NCI-H128 (cell line): ENCODE results near the gene IL10RA.
"Not testable (repeated sequence)": the region's sequence is repeated elsewhere in the genome, so short reads cannot be mapped to it uniquely, and the experiment has no call there.

Source experiments
- DNase-seq: peaks from one replicate; lab custom pipeline; 2025; ENCODE audit not compliant: unreplicated experiment; lab: John Stamatoyannopoulos, UW

Gene IL10RA

DNA sequence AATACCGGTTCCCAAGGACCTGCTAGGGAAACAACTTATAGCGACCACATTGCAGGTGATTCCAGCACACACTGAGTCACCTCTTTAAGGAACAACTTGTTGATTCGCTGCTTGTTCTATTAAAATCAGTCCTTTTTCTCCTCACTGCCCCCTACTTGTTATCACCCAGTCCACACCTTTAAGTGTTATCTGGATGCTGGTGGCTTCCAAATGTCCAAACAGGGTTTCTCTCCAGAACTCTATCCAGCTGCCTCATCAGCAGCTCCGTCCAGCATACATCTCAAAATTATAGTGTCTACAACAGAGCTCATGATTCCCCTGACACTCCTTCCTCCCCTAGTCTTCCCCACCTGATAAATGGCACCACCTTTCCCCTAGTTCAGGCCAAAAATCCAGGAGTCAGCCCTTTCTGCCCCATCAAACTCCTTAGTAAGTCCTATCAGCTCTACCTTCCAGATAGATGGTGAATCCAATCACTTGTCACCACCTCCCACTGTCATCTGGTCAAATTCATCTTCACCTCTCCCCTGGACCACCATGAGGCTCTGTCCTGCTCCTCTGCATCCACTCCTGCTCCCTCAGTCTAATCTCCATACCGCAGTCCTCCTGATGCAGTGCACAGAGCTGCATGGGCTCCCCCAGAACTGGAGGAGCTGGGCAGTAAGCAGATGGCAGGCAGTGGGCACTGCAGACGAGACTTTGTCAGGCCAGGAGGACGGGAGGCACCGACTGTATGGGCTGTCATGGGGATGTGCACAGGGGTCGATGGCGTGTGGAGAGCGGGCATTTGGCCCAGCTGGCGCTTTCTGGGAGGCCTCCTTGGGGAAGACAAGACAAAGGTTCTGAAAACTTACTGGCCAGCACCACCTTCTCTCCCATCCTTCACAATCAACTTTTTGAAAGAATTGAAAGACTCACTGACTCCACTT lies 19.3 kb downstream of the IL10RA start:
- DNase-seq = no peak

DNA sequence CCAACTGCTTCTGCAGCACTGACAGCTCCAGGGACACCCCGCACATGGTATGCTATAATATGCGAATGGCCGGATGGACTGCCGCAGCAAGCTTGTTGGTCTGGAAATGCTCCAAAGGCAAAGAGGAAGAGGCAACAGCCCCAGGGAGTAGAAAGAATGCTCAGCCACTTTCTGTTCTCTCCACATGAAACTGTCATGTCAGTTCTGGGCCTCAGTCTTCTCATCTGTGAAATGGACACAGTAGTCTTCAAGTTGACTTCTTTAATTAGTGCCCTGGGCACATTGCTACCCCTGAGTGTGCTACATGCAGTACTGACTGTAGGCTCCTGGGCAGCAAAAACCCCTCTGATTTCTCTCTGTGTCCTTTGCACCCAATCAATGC lies 19.9 kb downstream of the IL10RA start:
- no peak for DNase-seq

DNA sequence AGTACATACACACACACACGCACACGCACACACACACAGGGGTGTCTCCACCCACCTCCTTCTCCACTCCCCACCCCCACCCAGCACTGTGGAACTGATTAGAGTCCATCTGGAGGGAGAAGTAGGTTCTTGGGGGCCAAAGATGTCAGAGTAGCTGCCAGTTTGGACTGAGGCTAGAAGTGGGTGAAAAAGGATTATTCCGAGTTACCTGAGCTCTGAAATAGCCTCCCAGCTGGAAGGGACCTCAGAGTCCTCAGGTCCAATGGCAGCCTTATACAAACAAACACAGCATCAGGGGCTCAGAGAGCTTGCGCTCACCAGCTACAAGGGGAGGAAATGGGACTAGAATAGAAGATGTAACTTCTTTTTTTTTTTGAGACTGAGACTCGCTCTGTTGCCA lies 20.8 kb downstream of the IL10RA start:
- DNase-seq = no peak

DNA sequence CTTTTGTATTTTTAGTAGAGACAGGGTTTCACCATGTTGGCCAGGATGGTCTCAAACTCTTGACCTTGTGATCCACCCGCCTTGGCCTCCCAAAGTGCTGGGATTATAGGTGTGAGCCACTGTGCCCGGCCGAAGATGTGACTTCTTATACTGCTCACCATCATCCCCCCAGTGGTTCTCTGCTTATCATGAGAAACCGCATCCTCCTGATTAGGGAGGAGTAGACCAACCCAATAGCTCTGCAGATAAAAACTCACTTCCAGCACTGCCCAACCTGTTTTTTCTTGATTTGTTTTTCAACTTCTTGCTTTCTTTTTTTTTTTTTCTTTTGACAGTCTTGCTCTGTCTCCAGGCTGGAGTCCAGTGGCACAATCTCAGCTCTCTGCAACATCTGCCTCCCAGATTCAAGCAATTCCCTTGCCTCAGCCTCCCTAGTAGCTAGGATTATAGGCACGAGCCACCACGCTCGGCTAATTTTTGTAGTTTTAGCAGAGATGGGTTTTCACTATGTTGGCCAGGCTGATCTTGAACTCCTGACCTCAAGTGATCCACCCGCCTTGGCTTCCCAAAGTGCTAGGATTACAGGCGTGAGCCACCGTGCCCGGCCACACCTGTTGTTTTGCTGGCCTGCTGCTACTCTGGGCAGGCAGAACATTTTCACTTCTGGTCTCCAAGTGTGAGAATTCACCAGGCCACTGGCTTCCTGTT lies 21.5 kb downstream of the IL10RA start:
- DNase-seq = not testable (repeated sequence)

DNA sequence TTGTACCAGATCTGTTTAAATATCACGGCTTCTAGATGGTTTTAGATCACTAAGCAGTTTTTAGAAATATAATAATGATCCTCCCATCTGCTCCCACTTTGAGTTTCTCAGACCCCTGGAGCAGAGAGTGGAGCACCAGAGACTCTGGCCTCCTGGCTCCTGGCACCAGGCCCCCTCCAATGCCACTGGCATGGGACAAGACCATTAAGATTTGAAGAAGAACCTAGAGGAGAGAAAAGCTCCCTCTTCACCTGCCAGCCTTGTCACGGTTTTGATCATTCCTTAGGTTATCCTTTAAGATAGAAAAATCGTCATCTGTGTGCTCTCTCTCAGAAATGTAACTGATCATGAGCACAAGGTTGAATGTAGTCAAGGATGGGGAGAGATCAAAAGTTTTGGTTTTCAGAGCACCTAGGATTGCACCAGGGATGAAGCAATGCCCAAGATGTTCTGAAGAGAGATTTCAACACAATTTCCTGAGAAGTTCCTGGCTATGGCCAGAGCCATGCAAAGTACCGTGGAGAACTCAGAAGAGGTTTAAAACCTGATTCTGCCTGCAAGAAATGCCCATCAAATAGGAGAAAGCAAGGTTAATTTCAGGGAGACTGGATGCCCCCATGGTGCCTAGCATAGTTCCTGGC lies 22.2 kb downstream of the IL10RA start:
- no peak for DNase-seq

DNA sequence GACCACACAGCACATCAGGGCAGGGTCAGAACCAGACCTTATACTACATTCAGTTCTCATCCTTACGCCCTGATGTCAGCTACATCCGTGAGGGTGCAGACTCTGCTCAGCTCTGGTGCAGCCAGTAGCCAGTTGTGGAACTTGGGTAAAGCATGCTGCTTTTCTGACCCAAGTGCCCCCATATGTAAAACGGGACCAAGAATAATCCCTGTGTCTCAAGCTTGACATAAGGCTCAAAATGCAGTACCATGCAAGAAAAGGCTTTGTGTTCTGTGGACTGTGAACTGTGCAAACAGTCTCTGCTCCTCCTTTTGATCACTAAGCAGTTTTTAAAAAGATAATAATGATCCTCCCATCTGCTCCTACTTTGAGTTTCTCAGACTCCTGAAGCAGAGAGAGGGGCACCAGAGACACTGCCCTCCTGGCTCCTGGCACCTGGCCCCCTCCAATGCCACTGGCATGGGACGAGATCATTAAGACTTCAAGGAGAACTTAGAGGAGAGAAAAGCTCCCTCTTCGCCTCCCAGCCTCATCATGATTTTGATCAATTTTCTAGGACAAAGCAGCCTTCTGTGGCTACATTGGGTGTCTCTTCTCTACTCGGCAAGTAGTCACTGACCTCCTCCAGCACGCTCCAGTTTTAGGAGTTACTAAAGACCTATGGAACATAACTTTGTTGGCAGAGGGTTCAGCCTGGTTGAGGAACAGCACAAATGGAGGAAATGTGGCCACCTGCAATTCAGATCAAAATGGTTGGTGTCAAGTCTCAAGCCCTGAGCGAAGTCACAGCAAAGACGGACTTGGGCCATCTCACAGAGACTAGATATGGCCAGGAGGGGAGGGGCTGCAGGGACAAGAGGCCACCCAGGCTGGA lies 23.9 kb downstream of the IL10RA start:
- DNase-seq = no peak

DNA sequence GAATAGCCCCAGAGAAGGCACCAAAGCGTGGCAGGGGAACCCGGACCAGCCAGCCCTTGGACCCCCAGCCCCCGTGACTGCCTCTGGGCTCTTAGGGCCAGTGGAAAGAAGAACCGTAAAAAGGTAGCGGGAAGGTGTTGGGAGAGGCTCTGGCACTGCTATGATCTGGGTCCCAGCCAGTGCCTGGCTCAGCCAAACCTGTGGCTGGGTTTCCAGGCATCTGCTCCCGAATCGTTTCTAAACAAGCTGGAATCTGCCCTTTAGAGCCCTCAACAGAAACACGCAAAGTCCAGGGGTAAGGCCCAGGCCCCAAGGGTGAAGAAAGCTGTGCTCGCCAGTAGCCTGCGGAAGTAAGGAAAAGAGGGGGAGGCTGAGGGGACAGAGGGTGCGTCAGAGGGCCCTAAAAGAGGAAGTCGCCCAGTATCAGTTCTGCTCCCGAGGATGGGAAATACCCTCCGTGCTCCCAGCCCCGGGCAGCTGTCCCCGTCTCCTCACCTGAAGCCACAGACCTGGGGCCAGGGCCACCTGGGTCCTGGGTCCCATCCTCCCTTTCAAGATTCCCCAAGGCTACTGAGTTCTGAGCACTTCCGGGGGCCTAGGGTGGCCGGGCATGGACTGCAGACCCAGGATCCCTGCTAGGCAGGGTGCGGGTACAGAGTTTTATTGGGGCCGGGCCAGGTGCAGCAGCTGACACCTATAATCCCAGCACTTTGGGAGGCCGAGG lies 24.7 kb downstream of the IL10RA start:
- no peak for DNase-seq

DNA sequence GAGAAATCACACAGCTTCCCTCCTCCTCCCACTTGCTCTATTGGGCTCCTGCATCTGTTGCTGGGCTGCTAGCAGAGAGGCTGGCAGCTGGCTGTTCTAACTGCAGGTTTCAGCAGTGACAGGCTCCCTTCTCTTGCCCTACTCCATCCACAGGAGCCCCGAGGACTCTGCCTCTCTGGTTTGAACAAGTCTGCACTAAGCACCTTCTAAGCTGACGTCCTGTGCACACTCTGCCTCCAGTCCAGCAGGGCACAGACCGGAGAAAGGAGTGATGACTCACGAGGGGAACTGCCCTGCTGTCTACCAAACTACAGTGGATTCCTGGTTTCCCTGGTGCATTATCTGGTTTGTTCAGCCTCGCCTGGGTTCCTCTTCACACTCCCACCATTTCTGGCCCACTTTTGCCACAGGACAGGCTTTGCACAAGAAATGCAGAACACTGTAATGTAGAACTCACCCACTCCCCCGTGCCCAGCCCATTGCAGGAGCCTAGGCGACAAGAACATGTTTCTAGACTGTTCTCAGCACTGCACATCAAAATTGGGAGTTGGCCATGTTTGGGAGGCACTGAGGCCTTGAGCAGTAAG lies 26.0 kb downstream of the IL10RA start:
- DNase-seq = no peak

DNA sequence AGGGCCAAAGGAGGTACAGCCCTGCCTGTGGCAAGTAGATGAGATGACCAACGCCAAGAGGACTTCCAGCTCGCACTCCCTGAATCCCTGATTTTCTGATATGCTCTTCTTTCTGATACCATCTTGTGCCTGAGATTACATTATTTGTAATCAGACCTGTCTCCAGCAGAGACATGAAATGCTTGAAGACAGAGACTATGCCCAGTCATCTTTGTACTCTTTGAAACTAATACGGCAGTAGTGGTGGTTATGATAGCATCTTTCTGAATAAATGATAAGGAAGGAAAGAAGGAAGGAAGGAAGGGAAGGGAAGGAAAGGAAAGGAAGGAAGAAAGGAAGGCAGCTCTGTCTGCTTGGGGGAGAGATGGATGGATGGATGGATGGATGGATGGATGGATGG lies 27.8 kb downstream of the IL10RA start:
- DNase-seq = no peak

DNA sequence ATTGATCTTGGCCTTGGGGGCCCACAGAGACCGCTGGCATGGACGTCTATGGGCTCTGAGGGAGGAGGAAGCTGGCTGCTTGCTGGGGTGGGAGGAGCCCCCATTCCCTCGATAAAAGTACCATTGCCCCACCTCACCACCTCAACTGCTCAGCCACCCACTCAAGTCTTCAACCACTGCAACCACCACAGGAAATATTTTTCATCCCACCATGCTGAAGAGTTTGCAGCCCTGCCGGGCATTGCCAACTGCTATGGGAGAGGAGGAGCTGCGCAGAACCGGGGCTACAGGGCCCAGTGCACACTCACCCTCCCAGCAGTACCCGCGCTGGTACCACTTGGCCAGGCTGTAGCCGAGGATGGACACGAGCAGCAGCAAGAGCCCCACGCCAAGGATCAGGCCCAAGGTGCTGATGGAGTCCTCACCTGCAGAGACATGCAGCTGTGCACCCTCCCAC lies 29.2 kb downstream of the IL10RA start:
- DNase-seq = no peak

DNA sequence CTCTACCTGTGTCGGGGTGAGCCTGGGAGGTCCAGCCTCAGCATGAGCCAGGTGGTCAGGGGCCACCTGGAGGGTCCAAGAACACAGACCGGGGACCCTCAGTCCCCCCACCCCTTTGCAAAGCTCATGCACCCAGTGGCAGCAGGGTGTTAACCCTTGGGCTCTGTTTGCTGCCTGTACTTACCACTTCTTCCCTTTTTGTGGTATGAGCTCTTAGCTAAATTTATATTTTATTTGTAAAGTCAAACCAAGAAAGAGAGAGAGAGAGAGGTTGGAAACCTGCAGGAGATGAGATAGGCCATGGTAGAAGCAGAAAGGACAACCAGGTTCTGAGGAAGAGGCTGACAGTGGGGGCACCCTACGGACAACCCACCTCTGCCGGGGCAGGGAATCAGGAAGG lies 29.9 kb downstream of the IL10RA start:
- DNase-seq = no peak

DNA sequence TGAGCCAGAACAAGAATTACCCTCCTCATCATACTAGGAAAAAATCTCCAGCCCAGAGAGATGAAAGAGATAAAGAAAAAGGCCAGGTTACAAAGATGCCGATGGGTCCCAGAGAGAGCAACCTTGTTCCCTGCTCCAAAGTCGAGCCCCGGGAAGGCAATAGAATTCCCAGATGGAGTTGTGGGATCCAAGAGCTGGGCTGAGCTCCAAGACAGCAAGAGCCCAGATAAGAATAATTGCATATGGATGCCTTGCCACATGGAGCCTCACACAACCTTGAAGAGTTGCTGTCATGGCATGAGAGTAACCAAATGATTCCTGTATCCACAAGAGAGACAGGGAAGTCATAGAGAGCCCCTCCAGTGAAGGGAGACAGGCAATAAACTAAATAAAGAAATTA lies 30.9 kb downstream of the IL10RA start:
- DNase-seq = no peak

DNA sequence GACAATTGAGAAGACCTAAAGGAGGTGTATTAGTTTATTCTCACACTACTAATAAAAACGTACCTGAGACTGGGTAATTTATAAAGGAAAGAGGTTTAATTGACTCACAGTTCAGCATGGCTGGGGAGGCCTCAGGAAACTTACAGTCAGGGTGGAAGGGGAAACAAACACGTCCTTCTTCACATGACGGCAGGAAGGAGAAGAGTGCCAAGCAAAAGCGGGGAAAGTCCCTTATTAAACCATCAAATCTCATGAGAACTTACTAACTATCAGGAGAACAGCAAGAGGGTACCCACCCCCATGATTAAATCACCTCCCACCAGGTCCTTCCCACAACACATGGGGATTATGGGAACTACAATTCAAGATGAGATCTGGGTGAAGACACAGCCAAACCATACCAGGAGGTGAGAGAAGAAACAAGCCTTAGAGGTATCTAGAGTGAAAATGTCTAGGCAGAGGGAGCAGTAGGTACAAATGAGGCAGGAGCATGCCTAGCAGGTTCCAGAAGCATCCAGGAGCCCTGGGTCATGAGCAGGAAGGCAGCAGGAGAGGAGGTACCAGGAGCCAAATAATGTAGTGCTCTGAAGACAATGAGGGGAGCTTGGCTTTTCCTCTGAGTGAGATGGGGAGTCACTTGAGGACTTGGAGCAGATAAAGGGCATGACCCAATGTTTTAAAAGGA lies 31.6 kb downstream of the IL10RA start:
- DNase-seq = no peak

DNA sequence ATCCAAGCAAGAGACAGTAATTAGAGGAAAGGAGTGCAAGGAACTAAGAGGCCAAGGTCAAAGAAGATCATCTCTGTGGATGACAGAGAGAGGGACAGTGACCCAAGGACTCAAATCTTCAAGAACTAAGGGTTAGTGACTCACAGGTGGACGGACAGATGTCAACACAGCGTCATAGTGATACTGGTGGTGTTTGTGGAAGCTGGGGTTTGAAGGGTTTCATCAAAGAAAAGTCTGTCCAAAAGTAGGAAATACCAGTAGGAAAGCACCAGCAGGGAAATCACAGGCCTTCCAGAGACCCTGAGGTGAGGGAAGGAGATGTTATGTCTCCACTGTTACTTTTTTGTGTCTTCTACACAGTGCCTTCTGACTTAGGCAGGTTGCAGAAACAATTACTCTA lies 32.2 kb downstream of the IL10RA start:
- no peak for DNase-seq

DNA sequence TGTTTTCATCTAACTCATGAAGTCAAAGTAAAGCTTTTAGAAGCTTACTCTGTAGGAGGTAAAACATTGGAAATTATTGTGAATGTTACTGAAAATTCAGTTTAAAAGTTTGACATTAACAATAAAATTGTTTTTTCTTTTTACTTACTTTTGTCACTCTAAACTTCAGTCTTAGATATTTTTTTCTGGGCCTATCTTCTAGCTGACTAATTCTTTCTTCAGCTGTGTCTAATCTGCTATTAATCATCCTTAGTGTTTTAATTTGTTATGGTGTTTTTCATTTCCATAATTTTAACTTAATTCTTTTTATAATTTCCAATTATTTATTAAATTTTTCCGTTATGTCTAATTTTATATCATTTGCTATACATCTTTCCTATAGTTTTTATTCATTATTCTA lies 35.0 kb downstream of the IL10RA start:
- DNase-seq = no peak

DNA sequence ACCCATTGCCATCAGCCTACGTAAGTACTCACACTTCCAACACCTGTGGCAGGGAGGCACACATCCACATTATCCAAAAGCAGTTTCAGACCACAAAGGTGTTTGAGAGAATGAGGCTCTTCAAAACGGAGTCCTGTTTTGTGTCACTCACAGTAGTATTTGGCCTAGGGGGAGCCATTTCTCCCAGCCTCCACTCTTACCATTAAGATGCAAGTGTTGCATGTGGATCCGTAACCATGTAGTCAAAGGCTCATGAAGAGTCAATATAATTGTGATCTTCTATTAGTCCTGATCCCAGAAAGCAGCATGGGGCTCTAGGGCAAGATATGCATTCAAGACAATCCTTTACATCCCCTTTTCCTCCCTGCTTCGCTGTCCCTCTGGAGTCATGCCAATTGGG lies 41.5 kb downstream of the IL10RA start:
- no peak for DNase-seq

DNA sequence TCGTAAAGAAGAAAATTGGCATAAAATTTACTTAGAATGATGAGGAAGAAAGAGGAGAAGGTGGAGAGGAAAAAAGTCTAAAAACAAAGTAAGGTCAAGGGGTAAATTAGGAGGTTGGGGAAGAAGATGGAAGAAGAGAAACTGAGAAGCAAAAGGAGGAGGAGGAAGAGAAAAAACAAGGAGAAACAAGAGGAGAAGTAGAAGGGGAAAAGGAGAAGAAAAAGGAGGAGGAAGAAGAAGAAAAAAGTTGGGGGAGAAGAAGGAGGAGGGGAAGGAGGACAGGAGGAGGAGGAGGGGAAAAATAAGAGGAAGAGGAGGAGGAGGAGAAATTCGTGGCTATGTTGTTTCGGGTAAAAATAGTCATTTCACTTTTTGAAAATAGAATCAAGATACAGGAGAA lies 42.4 kb downstream of the IL10RA start:
- DNase-seq = no peak

DNA sequence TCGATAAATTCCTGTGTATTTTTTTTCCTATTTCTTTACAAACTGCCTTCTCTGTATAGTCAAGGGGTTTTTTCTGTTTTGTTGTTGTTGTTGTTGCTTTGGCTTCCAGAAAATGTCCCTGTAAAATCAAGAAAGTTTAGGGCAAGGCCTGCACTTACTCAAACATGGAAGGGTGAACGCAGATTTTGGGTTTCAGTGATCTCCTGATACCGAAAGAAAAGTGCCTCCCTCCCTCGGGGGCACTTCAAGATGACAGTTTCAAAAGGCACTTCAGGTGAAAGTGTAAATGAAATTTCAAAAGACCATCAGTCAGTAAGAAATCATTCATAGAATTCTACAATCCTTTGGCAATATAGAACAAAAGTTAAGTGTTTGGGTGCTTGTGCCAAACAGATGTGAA lies 47.2 kb downstream of the IL10RA start:
- DNase-seq = no peak

DNA sequence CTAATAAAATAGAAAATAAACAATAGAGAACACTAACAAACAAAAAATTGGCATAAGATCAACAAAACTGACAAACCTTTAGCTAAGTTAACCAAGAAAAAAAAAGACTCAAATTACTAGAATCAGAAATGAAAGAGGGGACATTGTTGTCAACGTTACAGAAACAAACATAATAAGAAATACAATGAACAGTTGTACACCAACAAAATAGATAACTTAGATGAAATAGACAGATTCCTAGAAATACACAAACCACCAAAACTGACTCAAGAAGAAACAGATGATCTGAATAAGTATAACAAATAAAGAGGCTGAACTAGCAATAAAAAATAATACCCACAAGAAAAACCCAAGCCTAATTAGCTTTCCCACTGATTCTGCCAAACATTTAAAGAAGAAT lies 55.9 kb downstream of the IL10RA start:
- DNase-seq = no peak
